ENCODE measurements around the gene SPATA32. TPM values are rescaled to one million over a fixed set of nuclear protein-coding genes. Genes with fewer than 3 reads are reported as not detected.

Gene SPATA32
- total RNA-seq, 2 donors from 2014 or later = not detected

DNA sequence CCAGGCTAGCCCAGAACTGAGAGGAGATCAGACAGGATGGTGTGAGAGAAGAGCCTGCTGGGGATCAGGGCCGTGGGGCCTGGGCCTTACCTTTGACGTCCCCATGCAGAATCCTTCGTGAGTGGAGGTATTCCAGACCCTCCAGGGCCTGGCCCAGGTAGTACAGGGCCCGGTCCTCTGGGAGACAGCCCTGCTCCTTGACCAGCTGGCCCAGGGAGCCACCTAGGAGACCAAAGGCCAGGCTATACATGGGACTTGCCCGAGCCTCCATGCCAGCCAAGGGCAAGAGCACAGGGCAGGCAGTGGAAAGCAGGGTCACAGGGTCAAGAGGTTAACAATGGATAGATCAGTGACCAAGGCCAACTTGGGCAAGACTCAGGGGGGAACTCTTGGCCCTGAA, 12.1 kb upstream of the SPATA32 start:
- Histone ChIP-seq H3K27ac (no peak overlapping the region), H3K9me3 (no peaks in the 10 kb centered on the region), H3K27me3 (no peaks in the 10 kb centered on the region), H3K9ac (ENCODE audit: low read depth in 2 of 2, low read length in 2 of 2) (no peak overlapping the region), H3K4me3 (no peak overlapping the region), H3K4me1 (peaks cover 5% of the 10 kb centered on the region), H3K36me3 (peaks cover 26% of the 10 kb centered on the region)
- DNase-seq = no peak
- intact Hi-C loops (cut with DNase I) = no loop called here
- TF ChIP-seq, protein P1, sequence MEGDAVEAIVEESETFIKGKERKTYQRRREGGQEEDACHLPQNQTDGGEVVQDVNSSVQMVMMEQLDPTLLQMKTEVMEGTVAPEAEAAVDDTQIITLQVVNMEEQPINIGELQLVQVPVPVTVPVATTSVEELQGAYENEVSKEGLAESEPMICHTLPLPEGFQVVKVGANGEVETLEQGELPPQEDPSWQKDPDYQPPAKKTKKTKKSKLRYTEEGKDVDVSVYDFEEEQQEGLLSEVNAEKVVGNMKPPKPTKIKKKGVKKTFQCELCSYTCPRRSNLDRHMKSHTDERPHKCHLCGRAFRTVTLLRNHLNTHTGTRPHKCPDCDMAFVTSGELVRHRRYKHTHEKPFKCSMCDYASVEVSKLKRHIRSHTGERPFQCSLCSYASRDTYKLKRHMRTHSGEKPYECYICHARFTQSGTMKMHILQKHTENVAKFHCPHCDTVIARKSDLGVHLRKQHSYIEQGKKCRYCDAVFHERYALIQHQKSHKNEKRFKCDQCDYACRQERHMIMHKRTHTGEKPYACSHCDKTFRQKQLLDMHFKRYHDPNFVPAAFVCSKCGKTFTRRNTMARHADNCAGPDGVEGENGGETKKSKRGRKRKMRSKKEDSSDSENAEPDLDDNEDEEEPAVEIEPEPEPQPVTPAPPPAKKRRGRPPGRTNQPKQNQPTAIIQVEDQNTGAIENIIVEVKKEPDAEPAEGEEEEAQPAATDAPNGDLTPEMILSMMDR (IDR thresholded peaks at IDR 0.05) = no peak

DNA sequence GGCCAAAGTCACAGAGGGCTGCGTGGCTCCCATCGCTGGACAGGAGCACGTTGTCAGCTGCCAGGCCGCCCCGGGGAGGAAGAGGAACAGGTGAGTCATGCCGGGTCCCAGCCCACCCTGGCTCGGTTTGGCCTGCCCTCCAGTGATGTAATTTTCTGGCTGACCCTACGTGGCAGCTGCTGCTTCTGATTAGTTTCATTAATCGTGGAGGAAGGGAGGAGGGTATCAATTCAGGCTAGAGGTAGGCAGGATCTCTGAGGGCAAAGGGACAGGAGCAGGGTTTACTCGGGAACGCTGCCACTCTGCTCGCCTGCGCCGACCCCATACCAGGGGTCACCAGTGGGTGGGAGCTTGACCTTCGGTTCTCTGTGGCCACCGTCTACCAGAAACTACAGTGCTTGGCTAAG, 11.7 kb upstream of the SPATA32 start:
- Histone ChIP-seq H3K4me3 (no peak overlapping the region), H3K9ac (ENCODE audit: low read depth in 2 of 2, low read length in 2 of 2) (no peak overlapping the region), H3K27ac (no peak overlapping the region), H3K4me1 (peaks cover 5% of the 10 kb centered on the region), H3K27me3 (no peaks in the 10 kb centered on the region), H3K36me3 (peaks cover 26% of the 10 kb centered on the region), H3K9me3 (no peaks in the 10 kb centered on the region)
- intact Hi-C loops (cut with DNase I) = no loop called here
- TF ChIP-seq, protein P1 (IDR thresholded peaks at IDR 0.05) = no peak
- DNase-seq = no peak

DNA sequence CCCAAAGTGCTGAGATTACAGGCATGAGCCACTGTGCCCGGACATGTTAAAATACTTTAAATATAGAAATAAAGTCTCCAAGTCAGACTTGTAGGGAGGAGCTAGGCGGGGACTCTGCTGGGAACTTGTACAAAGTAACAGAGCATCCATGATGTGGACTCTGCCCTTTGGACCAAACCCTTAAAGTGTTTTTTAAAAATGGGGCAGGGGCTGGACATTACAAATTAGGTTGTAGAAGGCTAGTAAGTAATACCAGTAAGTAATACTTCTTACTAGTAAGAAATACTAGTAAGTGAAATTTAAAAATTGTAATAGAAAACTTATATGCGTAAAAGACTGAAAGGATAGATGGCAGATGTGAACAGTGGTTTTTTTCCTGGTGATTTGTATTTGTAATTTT, 9.7 kb upstream of the SPATA32 start:
- Histone ChIP-seq H3K4me1 (no peaks in the 10 kb centered on the region), H3K27me3 (no peaks in the 10 kb centered on the region), H3K36me3 (peaks cover 26% of the 10 kb centered on the region), H3K4me3 (no peak overlapping the region), H3K9ac (ENCODE audit: low read depth in 2 of 2, low read length in 2 of 2) (no peak overlapping the region), H3K27ac (no peak overlapping the region), H3K9me3 (no peaks in the 10 kb centered on the region)
- no peak for DNase-seq
- intact Hi-C loops (cut with DNase I) = no loop called here
- TF ChIP-seq, protein P1 (IDR thresholded peaks at IDR 0.05) = no peak

DNA sequence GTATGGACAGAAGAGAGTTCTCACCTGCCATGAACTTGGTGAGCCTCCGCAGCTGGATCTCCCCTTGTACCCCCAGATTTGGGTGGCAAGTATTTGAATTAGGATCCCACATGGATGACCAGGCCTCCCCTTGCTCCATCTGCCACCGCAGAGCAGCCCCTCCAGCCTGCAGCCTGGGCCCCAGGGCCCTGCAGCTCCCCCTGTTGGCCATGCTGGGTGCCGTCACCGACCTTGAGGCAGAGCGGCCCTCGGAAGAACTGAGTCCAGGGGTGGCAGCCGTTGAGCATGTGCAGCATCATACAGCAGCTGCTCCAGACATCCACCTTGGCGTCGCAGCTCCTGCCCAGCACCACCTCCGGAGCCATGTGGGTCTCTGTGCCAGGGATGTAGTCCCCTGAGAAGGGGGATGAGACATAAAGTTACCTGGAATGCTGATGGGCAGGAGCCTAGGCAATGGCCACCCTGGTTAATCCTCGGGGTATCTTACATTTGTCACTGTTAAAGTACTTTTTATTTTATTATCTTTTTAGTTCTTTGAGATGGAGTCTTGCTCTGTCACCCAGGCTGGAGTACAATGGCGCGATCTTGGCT, 9.0 kb upstream of the SPATA32 start:
- H3K9ac ChIP-seq (ENCODE audit: low read depth in 2 of 2, low read length in 2 of 2) = no peak overlapping the region
- no peak for DNase-seq
- H3K4me3 ChIP-seq = no peak overlapping the region
- TF ChIP-seq, protein P1 (IDR thresholded peaks at IDR 0.05) = peak; percentile 43
- no peak overlapping the region for H3K27ac ChIP-seq
- H3K4me1 ChIP-seq = peaks cover 4% of the 10 kb centered on the region
- no peaks in the 10 kb centered on the region for H3K27me3 ChIP-seq
- peaks cover 31% of the 10 kb centered on the region for H3K36me3 ChIP-seq
- intact Hi-C loops (cut with DNase I) = no loop called here
- H3K9me3 ChIP-seq = no peaks in the 10 kb centered on the region

DNA sequence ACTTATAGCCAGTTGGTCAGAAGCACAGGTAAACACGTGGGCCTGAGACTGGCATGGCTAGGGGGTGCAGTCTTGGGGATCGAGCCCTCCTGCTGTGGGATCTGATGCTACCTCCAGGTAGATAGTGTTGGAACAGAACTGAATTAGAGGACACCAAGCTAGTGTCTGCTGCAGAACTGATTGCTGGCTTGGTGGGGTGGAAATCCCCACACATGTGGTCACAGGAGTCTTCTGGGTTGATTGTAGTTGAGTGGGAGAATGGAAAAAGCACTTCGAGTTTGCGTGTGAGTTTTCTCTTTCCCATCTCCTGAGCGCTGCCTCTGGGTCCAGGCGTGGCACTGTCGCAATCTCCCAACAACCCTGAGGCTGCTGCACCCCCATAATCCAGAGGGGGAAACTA, 8.0 kb upstream of the SPATA32 start:
- Histone ChIP-seq H3K9me3 (no peaks in the 10 kb centered on the region), H3K27me3 (no peaks in the 10 kb centered on the region), H3K36me3 (peaks cover 31% of the 10 kb centered on the region), H3K27ac (no peak overlapping the region), H3K4me1 (peaks cover 13% of the 10 kb centered on the region), H3K9ac (ENCODE audit: low read depth in 2 of 2, low read length in 2 of 2) (no peak overlapping the region), H3K4me3 (no peak overlapping the region)
- no peak for DNase-seq
- intact Hi-C loops (cut with DNase I) = no loop called here
- TF ChIP-seq, protein P1 (IDR thresholded peaks at IDR 0.05) = no peak
